ENCODE results near the gene SLC45A3. TPM values are rescaled to one million over a fixed set of nuclear protein-coding genes. Genes with fewer than 3 reads are reported as not detected.

The SLC45A3 gene
- total RNA-seq, 1 experiment from 2014 or later = 5.5 TPM

GRCh38 chr1:205667909-205668643, 12.2 kb downstream of the SLC45A3 start:
- no TSS peak for BruUV-seq (replicated peaks)
- H3K27me3 Mint-ChIP-seq (ENCODE audit: insufficient read depth, unreplicated experiment) = no peaks in the 10 kb centered on the region
- peaks cover 43% of the 10 kb centered on the region for H3K4me1 ChIP-seq
- TF ChIP-seq, protein P1, sequence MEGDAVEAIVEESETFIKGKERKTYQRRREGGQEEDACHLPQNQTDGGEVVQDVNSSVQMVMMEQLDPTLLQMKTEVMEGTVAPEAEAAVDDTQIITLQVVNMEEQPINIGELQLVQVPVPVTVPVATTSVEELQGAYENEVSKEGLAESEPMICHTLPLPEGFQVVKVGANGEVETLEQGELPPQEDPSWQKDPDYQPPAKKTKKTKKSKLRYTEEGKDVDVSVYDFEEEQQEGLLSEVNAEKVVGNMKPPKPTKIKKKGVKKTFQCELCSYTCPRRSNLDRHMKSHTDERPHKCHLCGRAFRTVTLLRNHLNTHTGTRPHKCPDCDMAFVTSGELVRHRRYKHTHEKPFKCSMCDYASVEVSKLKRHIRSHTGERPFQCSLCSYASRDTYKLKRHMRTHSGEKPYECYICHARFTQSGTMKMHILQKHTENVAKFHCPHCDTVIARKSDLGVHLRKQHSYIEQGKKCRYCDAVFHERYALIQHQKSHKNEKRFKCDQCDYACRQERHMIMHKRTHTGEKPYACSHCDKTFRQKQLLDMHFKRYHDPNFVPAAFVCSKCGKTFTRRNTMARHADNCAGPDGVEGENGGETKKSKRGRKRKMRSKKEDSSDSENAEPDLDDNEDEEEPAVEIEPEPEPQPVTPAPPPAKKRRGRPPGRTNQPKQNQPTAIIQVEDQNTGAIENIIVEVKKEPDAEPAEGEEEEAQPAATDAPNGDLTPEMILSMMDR (IDR thresholded peaks at IDR 0.05; ENCODE audit: insufficient read depth in 1 of 2, low read depth in 1 of 2, low read length in 1 of 2, severe bottlenecking in 1 of 2, unreplicated experiment in 1 of 2) = no peak
- CTCF ChIA-PET = interaction anchor here (3.5 kb wide), 1 partner anchor 9 kb away, joined by 15 read pairs; no protein-coding TSS in a partner anchor
- H3K27ac Mint-ChIP-seq (ENCODE audit: unreplicated experiment) = peak overlapping the region; percentile 82
- H3K27me3 ChIP-seq (replicated peaks; ENCODE audit: control insufficient read depth, insufficient read depth, low read length) = no peaks in the 10 kb centered on the region
- no peak overlapping the region for H3K4me3 Mint-ChIP-seq (ENCODE audit: unreplicated experiment)
- H3K4me3 ChIP-seq (ENCODE audit: low read depth, low read length) = no peak overlapping the region
- peaks cover 4% of the 10 kb centered on the region for H3K36me3 Mint-ChIP-seq (ENCODE audit: insufficient read depth, unreplicated experiment)
- no peaks in the 10 kb centered on the region for H3K36me3 ChIP-seq (ENCODE audit: control insufficient read depth, insufficient read depth, low read length)
- H3K4me1 Mint-ChIP-seq (ENCODE audit: low read depth, unreplicated experiment) = peaks cover 32% of the 10 kb centered on the region
- POLR2A ChIA-PET = no interaction called here
- DNase-seq = peak in 1 of 2 experiments; percentile 42
- H3K9me3 ChIP-seq = no peaks in the 10 kb centered on the region
- intact Hi-C loops (cut with micrococcal nuclease; ENCODE audit: unreplicated experiment) = no loop called here
- H3K9me3 Mint-ChIP-seq (ENCODE audit: unreplicated experiment) = no peaks in the 10 kb centered on the region

DNA sequence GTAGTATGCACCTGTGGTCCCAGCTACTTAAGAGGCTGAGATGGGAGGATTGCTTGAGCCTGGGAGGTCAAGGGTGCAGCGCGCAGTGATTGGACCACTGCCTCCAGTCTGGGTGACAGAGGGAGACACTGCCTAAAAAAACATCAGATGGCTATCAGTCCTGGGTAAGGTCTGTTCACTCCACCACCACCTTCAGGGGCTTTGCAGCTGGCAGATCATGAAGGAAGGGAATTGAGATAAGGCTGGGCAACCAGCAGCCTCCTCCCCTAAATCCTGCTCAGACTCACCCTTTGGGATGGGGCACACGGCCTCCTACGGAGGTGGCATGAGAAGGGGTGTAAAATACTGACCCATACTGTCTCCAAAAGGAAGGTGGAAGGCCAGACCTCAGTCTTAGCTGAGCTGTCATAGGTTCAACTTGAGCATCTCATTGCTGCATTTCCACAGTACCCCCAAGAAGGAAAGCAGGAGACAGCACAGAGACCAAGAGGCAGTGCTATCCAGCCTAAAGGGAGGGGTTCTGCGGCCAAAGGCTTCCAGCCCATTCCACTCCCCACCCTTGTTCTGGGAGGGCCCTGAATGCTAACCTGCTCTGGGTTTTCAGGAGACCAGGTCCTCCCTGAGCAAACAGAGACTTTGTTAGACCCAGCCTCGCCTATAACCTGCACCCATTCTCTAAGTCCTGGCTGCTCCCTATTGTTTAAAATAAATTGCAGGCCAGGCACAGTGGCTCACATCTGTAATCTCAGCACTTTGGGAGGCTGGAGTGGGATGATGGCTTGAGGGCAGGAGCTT, 13.7 kb downstream of the SLC45A3 start:
- H3K4me1 Mint-ChIP-seq (ENCODE audit: low read depth, unreplicated experiment) = peaks cover 23% of the 10 kb centered on the region
- DNase-seq = no peak
- no peaks in the 10 kb centered on the region for H3K36me3 ChIP-seq (ENCODE audit: control insufficient read depth, insufficient read depth, low read length)
- no peak overlapping the region for H3K4me3 ChIP-seq (ENCODE audit: low read depth, low read length)
- no peaks in the 10 kb centered on the region for H3K36me3 Mint-ChIP-seq (ENCODE audit: insufficient read depth, unreplicated experiment)
- H3K9me3 ChIP-seq = no peaks in the 10 kb centered on the region
- no peak overlapping the region for H3K27ac Mint-ChIP-seq (ENCODE audit: unreplicated experiment)
- no peaks in the 10 kb centered on the region for H3K27me3 ChIP-seq (replicated peaks; ENCODE audit: control insufficient read depth, insufficient read depth, low read length)
- POLR2A ChIA-PET = no interaction called here
- no TSS peak for BruUV-seq (replicated peaks)
- intact Hi-C loops (cut with micrococcal nuclease; ENCODE audit: unreplicated experiment) = no loop called here
- no peaks in the 10 kb centered on the region for H3K27me3 Mint-ChIP-seq (ENCODE audit: insufficient read depth, unreplicated experiment)
- TF ChIP-seq, protein P1 (IDR thresholded peaks at IDR 0.05; ENCODE audit: insufficient read depth in 1 of 2, low read depth in 1 of 2, low read length in 1 of 2, severe bottlenecking in 1 of 2, unreplicated experiment in 1 of 2) = no peak
- CTCF ChIA-PET = no interaction called here
- H3K4me1 ChIP-seq = peaks cover 28% of the 10 kb centered on the region
- no peak overlapping the region for H3K4me3 Mint-ChIP-seq (ENCODE audit: unreplicated experiment)
- no peaks in the 10 kb centered on the region for H3K9me3 Mint-ChIP-seq (ENCODE audit: unreplicated experiment)

DNA sequence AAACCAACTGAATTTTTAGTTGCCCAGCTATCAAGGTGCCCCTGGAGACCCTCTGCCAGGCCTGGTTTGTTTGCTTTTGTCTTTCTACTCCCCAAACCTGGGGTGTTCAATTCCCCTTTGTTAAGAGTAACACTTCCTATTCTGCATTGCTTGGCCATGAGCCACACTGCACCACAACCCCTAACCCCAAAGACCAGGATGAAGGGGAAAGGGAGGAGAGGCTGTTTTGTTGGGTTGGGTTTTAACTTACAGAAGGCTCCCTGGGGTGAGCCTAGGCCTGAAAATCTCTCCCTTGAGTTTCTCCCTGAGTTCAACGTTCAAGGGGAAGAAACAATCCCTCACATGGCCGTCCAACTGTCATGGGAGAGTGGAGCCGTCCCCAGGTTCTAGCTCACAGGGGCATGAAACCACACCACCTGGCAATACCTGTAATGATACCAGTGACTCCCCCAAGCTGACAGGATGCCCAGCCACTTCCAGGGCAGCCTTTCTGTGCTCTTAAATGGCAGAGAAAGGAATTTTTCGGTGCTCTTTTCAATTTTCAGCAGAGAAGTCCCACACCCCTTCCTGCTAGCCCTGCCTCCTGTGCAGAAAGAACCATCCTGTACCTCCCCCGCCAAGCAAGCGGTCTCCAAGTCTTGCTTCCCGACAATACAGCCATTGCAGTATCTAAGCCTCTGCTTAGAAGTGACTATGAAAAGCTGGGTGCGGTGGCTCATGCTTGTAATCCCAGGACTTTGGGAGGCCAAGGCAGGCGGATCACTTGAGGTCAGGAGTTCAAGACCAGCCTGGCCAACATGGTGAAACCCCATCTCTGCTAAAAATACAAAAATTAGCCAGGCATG, 14.9 kb downstream of the SLC45A3 start:
- H3K9me3 Mint-ChIP-seq (ENCODE audit: unreplicated experiment) = no peaks in the 10 kb centered on the region
- CTCF ChIA-PET = no interaction called here
- no peaks in the 10 kb centered on the region for H3K36me3 Mint-ChIP-seq (ENCODE audit: insufficient read depth, unreplicated experiment)
- no peaks in the 10 kb centered on the region for H3K9me3 ChIP-seq
- H3K27me3 Mint-ChIP-seq (ENCODE audit: insufficient read depth, unreplicated experiment) = no peaks in the 10 kb centered on the region
- POLR2A ChIA-PET = no interaction called here
- no peak overlapping the region for H3K4me3 ChIP-seq (ENCODE audit: low read depth, low read length)
- H3K4me1 Mint-ChIP-seq (ENCODE audit: low read depth, unreplicated experiment) = peaks cover 18% of the 10 kb centered on the region
- H3K27me3 ChIP-seq (replicated peaks; ENCODE audit: control insufficient read depth, insufficient read depth, low read length) = no peaks in the 10 kb centered on the region
- no peaks in the 10 kb centered on the region for H3K36me3 ChIP-seq (ENCODE audit: control insufficient read depth, insufficient read depth, low read length)
- intact Hi-C loops (cut with micrococcal nuclease; ENCODE audit: unreplicated experiment) = no loop called here
- TF ChIP-seq, protein P1 (IDR thresholded peaks at IDR 0.05; ENCODE audit: insufficient read depth in 1 of 2, low read depth in 1 of 2, low read length in 1 of 2, severe bottlenecking in 1 of 2, unreplicated experiment in 1 of 2) = no peak
- no peak overlapping the region for H3K4me3 Mint-ChIP-seq (ENCODE audit: unreplicated experiment)
- H3K4me1 ChIP-seq = peaks cover 18% of the 10 kb centered on the region
- no TSS peak for BruUV-seq (replicated peaks)
- no peak overlapping the region for H3K27ac Mint-ChIP-seq (ENCODE audit: unreplicated experiment)
- no peak for DNase-seq
